ENCODE data around the gene ADAMTS16. TPM values are rescaled to one million over a fixed set of nuclear protein-coding genes. Genes with fewer than 3 reads are reported as not detected.

Gene ADAMTS16
- total RNA-seq, 3 donors from 2014 or later = 0.15 to 1.3 (median 0.33) TPM

GRCh38 chr5:5352675-5353074 is 212.5 kb downstream of the ADAMTS16 start:
- intact Hi-C loops (cut with DNase I; ENCODE audit: low total_unique reads) = no loop called here
- no peak for TF ChIP-seq POLR2A (IDR thresholded peaks at IDR 0.05)
- no peak for TF ChIP-seq POLR2AphosphoS5 (IDR thresholded peaks at IDR 0.05)
- no peak for TF ChIP-seq CTCF (IDR thresholded peaks at IDR 0.05)
- Histone ChIP-seq H3K27me3 (no peaks in the 10 kb centered on the region), H3K9me3 (no peaks in the 10 kb centered on the region), H3K27ac (no peak overlapping the region), H3K4me3 (no peak overlapping the region), H3K4me1 (no peaks in the 10 kb centered on the region), H3K36me3 (no peaks in the 10 kb centered on the region)
- DNase-seq (ENCODE audit: low spot score in 2 of 2) = no peak

- no peaks in the 10 kb centered on the region for H3K9me3 ChIP-seq
- no peaks in the 10 kb centered on the region for H3K4me1 ChIP-seq
- H3K36me3 ChIP-seq = no peaks in the 10 kb centered on the region
- TF ChIP-seq POLR2AphosphoS5 (IDR thresholded peaks at IDR 0.05) = no peak
- no peak for TF ChIP-seq CTCF (IDR thresholded peaks at IDR 0.05)
- TF ChIP-seq POLR2A (IDR thresholded peaks at IDR 0.05) = no peak
- DNase-seq (ENCODE audit: low spot score in 2 of 2) = no peak
- intact Hi-C loops (cut with DNase I; ENCODE audit: low total_unique reads) = no loop called here
- H3K27ac ChIP-seq = no peak overlapping the region
- H3K4me3 ChIP-seq = no peak overlapping the region
- no peaks in the 10 kb centered on the region for H3K27me3 ChIP-seq
Measured at GRCh38 chr5:5353681-5354080, 213.6 kb downstream of the ADAMTS16 start.

GRCh38 chr5:5356765-5357164 is 216.6 kb downstream of the ADAMTS16 start:
- no peaks in the 10 kb centered on the region for H3K4me1 ChIP-seq
- no peaks in the 10 kb centered on the region for H3K36me3 ChIP-seq
- H3K27ac ChIP-seq = no peak overlapping the region
- no peaks in the 10 kb centered on the region for H3K9me3 ChIP-seq
- TF ChIP-seq CTCF (IDR thresholded peaks at IDR 0.05) = no peak
- TF ChIP-seq POLR2AphosphoS5 (IDR thresholded peaks at IDR 0.05) = no peak
- TF ChIP-seq POLR2A (IDR thresholded peaks at IDR 0.05) = no peak
- intact Hi-C loops (cut with DNase I; ENCODE audit: low total_unique reads) = no loop called here
- no peak for DNase-seq (ENCODE audit: low spot score in 2 of 2)
- H3K4me3 ChIP-seq = no peak overlapping the region
- no peaks in the 10 kb centered on the region for H3K27me3 ChIP-seq

GRCh38 chr5:5359618-5360017 is 219.5 kb downstream of the ADAMTS16 start:
- no peaks in the 10 kb centered on the region for H3K36me3 ChIP-seq
- no peak overlapping the region for H3K27ac ChIP-seq
- no peak for DNase-seq (ENCODE audit: low spot score in 2 of 2)
- no peaks in the 10 kb centered on the region for H3K27me3 ChIP-seq
- intact Hi-C loops (cut with DNase I; ENCODE audit: low total_unique reads) = loop anchor here (5.0 kb wide), 1 partner anchor 1477 kb away; no protein-coding TSS in a partner anchor
- no peak overlapping the region for H3K4me3 ChIP-seq
- no peaks in the 10 kb centered on the region for H3K9me3 ChIP-seq
- no peak for TF ChIP-seq CTCF (IDR thresholded peaks at IDR 0.05)
- no peak for TF ChIP-seq POLR2A (IDR thresholded peaks at IDR 0.05)
- no peak for TF ChIP-seq POLR2AphosphoS5 (IDR thresholded peaks at IDR 0.05)
- no peaks in the 10 kb centered on the region for H3K4me1 ChIP-seq

- intact Hi-C loops (cut with DNase I; ENCODE audit: low total_unique reads) = loop anchor here (5.0 kb wide), 1 partner anchor 1478 kb away; no protein-coding TSS in a partner anchor
- no peaks in the 10 kb centered on the region for H3K27me3 ChIP-seq
- no peak for DNase-seq (ENCODE audit: low spot score in 2 of 2)
- no peak for TF ChIP-seq POLR2AphosphoS5 (IDR thresholded peaks at IDR 0.05)
- no peak for TF ChIP-seq POLR2A (IDR thresholded peaks at IDR 0.05)
- TF ChIP-seq CTCF (IDR thresholded peaks at IDR 0.05) = no peak
- no peak overlapping the region for H3K27ac ChIP-seq
- H3K4me1 ChIP-seq = no peaks in the 10 kb centered on the region
- no peaks in the 10 kb centered on the region for H3K9me3 ChIP-seq
- H3K36me3 ChIP-seq = no peaks in the 10 kb centered on the region
- no peak overlapping the region for H3K4me3 ChIP-seq
Measured at GRCh38 chr5:5360363-5360940, 220.3 kb downstream of the ADAMTS16 start.
